Measurements from ENCODE around the gene SGIP1.
A peak's percentile ranks its signal among the peaks of the same experiment; 100 is the strongest.

SGIP1 gene

GRCh38 chr1:66626261-66626660 lies 92.3 kb downstream of the SGIP1 start:
- H3K27ac Mint-ChIP-seq: peak overlapping the region in 2 of 3 experiments; percentile 41 to 55
- H3K9me3 Mint-ChIP-seq: no peaks in the 10 kb centered on the region
- peaks cover 38% of the 10 kb centered on the region for H3K4me1 Mint-ChIP-seq
- peaks cover 3% of the 10 kb centered on the region for H3K27me3 Mint-ChIP-seq (ENCODE audit: low read depth)
- H3K4me3 Mint-ChIP-seq: no peak overlapping the region
- no peaks in the 10 kb centered on the region for H3K36me3 Mint-ChIP-seq (ENCODE audit: low read depth)
- TF ChIP-seq, protein P1, sequence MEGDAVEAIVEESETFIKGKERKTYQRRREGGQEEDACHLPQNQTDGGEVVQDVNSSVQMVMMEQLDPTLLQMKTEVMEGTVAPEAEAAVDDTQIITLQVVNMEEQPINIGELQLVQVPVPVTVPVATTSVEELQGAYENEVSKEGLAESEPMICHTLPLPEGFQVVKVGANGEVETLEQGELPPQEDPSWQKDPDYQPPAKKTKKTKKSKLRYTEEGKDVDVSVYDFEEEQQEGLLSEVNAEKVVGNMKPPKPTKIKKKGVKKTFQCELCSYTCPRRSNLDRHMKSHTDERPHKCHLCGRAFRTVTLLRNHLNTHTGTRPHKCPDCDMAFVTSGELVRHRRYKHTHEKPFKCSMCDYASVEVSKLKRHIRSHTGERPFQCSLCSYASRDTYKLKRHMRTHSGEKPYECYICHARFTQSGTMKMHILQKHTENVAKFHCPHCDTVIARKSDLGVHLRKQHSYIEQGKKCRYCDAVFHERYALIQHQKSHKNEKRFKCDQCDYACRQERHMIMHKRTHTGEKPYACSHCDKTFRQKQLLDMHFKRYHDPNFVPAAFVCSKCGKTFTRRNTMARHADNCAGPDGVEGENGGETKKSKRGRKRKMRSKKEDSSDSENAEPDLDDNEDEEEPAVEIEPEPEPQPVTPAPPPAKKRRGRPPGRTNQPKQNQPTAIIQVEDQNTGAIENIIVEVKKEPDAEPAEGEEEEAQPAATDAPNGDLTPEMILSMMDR (IDR thresholded peaks at IDR 0.05; ENCODE audit: unreplicated experiment in 3 of 3): no peak

DNA sequence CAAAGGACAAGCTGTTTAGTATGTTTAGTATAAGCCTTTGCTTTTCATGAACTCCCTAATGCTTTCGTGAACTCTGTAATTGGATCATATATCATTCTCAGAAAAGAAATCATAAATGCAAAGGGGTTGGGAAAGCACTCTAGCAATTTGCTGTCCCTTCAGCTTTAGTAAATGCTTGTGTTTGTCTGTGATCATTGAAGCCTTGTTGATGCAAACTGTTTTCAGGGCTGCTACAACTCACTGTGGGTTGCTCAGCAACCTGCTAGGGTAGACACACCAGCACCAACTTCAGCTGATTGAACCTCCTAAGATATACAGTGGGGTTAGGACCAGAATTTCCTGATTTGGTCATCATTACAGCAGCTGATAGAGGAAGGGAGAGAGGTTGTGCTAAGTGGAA lies 95.0 kb downstream of the SGIP1 start:
- Mint-ChIP-seq H3K4me3 (no peak overlapping the region), H3K9me3 (no peaks in the 10 kb centered on the region), H3K27ac (peak overlapping the region; percentile 51 to 85 (median 69)), H3K27me3 (ENCODE audit: low read depth) (peaks cover 7% of the 10 kb centered on the region), H3K4me1 (peaks cover 48% of the 10 kb centered on the region), H3K36me3 (ENCODE audit: low read depth) (no peaks in the 10 kb centered on the region)
- TF ChIP-seq, protein P1 (IDR thresholded peaks at IDR 0.05; ENCODE audit: unreplicated experiment in 3 of 3): no peak

- peaks cover 7% of the 10 kb centered on the region for H3K27me3 Mint-ChIP-seq (ENCODE audit: low read depth)
- H3K36me3 Mint-ChIP-seq (ENCODE audit: low read depth): no peaks in the 10 kb centered on the region
- H3K4me3 Mint-ChIP-seq: peak overlapping the region in 2 of 3 experiments; percentile 63 to 72
- no peaks in the 10 kb centered on the region for H3K9me3 Mint-ChIP-seq
- H3K27ac Mint-ChIP-seq: peak overlapping the region; percentile 76 to 89 (median 87)
- H3K4me1 Mint-ChIP-seq: peaks cover 38% of the 10 kb centered on the region
- TF ChIP-seq, protein P1 (IDR thresholded peaks at IDR 0.05; ENCODE audit: unreplicated experiment in 3 of 3): no peak
Observed at GRCh38 chr1:66633159-66633558, 99.2 kb downstream of the SGIP1 start.

DNA sequence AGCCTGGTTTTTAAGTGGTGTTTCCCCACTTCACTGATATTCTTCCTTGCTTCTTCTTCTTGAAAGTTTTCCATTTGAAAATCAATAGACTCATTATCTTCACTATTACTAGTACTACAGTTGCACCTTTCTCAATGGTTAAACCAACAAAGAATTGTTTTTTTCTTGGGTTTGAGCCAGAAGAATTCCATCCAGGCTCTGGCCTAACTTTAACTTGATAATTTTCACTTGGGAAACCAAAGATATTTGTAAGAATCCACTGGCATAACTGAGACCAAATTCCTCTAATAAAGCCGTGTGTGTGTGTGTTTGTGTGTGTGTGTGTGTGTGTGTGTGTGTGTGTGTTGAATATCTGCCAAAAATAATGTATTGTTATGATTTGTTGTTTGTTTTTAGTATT lies 103.2 kb downstream of the SGIP1 start:
- no peaks in the 10 kb centered on the region for H3K9me3 Mint-ChIP-seq
- peaks cover 27% of the 10 kb centered on the region for H3K4me1 Mint-ChIP-seq
- peaks cover 4% of the 10 kb centered on the region for H3K36me3 Mint-ChIP-seq (ENCODE audit: low read depth)
- no peaks in the 10 kb centered on the region for H3K27me3 Mint-ChIP-seq (ENCODE audit: low read depth)
- peak overlapping the region in 1 of 3 experiments; percentile 44 for H3K27ac Mint-ChIP-seq
- TF ChIP-seq, protein P1 (IDR thresholded peaks at IDR 0.05; ENCODE audit: unreplicated experiment in 3 of 3): no peak
- no peak overlapping the region for H3K4me3 Mint-ChIP-seq

DNA sequence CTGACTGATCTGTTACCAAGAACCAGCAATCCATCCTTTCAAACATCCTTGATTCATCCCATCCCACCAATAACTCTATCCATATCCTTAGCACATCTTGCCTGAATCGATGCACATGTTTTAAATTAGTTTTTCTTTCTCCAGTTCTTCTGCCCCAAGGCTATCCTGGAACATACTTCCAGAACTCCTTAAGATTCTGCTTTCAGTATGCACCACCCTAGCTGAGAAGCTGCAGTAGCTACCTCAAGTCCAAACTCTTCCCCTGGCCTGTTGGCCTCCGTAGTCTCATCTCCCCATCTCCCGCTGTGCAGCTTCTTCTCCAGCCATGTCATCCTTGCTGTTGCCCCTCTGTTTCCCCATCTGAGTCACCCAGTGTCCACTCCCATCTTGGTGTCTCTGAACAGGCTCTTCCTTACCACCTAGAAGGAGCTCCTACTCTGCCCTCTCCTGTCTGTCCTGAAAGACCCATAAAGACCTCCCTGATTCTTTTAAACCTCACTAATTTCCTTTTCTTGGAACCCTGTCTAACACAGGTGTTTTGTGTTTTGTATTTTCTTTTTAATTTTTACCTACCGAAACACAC lies 108.0 kb downstream of the SGIP1 start:
- Mint-ChIP-seq H3K27ac (no peak overlapping the region), H3K27me3 (ENCODE audit: low read depth) (no peaks in the 10 kb centered on the region), H3K4me3 (no peak overlapping the region), H3K9me3 (no peaks in the 10 kb centered on the region), H3K36me3 (ENCODE audit: low read depth) (peaks cover 4% of the 10 kb centered on the region), H3K4me1 (no peaks in the 10 kb centered on the region)
- TF ChIP-seq, protein P1 (IDR thresholded peaks at IDR 0.05; ENCODE audit: unreplicated experiment in 3 of 3): no peak

GRCh38 chr1:66642992-66643391 lies 109.0 kb downstream of the SGIP1 start:
- Mint-ChIP-seq H3K36me3 (ENCODE audit: low read depth) (peaks cover 4% of the 10 kb centered on the region), H3K4me3 (no peak overlapping the region), H3K27ac (no peak overlapping the region), H3K9me3 (no peaks in the 10 kb centered on the region), H3K4me1 (no peaks in the 10 kb centered on the region), H3K27me3 (ENCODE audit: low read depth) (no peaks in the 10 kb centered on the region)
- TF ChIP-seq, protein P1 (IDR thresholded peaks at IDR 0.05; ENCODE audit: unreplicated experiment in 3 of 3): no peak
